ENCODE results near the gene AIFM3. TPM values are rescaled to one million over a fixed set of nuclear protein-coding genes. Genes with fewer than 3 reads are reported as not detected.
"Not testable (repeated sequence)": the region's sequence is repeated elsewhere in the genome, so short reads cannot be mapped to it uniquely, and the experiment has no call there.

The AIFM3 gene
- total and polyA plus RNA-seq, 2 of the 4 experiments (the other 2 are of a cell fraction): 0.09 to 0.18 TPM

DNA sequence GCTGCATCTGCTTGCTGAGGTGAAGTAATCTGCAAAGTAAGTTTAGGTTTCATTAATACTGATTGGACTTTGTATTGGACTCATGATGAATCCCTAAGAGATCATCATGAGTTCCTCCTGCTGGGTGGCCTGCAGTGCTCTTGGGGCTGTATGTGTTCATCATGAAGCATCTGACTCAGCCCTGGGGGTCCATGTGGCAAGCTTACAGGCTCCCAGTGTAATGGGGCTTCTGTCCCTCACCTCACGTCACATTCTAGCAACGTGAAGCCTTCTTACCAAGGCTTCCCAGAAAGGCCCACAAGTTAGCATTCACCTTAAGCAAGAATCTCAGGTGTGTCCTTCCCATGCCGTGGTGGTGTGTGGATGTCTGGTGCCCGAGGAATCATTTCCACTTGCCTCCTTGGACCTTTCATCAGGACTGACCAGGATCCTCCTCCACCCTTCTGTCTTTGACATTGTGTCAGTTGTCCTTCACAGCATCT, 26.1 kb upstream of the AIFM3 start:
- BruUV-seq (replicated peaks): no TSS peak
- H3K4me2 ChIP-seq (ENCODE audit: low read depth, low read length): no peak overlapping the region

DNA sequence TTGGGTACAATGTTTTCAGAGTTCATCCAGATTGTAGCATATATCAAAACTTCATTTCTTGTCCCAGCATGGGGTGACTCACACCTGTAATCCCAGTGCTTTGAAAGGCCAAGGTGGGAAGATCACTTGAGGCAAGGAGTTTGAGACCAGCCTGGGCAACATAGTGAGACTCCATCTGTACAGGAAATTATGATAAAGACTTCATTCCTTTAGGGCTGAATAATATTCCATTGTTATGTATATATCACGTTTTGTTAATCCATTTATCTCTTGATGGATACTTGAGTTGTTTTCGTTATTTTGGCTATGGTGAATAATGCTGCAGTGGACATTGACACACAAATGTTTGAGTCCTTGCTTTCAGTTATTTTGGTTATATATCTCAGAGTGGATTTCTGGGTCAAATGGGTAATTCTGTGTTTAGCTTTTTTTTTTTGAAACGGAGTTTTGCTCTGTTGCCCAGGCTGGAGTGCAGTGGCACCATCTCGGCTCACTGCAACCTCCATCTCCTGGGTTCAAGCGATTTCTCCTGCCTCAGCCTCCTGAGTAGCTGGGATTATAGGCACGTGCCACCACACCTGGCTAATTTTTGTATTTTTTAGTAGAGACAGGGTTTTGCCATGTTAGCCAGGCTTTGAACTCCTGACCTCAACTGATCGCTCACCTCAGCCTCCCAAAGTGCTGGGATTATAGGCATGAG, 24.7 kb upstream of the AIFM3 start:
- H3K18ac ChIP-seq (ENCODE audit: low read depth, low read length); H4K5ac ChIP-seq (ENCODE audit: low read depth, low read length); H3K36me3 ChIP-seq (ENCODE audit: control insufficient read depth, insufficient read depth, low read length); DNase-seq; dilution Hi-C loops (cut with HindIII; ENCODE audit: low sequenced_read_pairs, unreplicated experiment); POLR2A ChIA-PET (ENCODE audit: unreplicated experiment); H3K4ac ChIP-seq (ENCODE audit: low read depth, low read length); H3K14ac ChIP-seq (replicated peaks; ENCODE audit: low read depth, low read length); H3K56ac ChIP-seq (ENCODE audit: extremely low read depth, insufficient read depth, low read length); H2AFZ ChIP-seq (replicated peaks; ENCODE audit: low read length, poor library complexity); H2AK5ac ChIP-seq (ENCODE audit: low read depth, low read length); H2BK15ac ChIP-seq (ENCODE audit: low read depth, low read length); H2AK9ac ChIP-seq (replicated peaks; ENCODE audit: low read depth, low read length, poor library complexity); H4K91ac ChIP-seq (ENCODE audit: insufficient read depth, low read depth, low read length); H4K8ac ChIP-seq (ENCODE audit: low read depth in 2 of 2, low read length in 2 of 2); in situ Hi-C loops (cut with MboI; ENCODE audit: low sequenced_read_pairs); H3K4me3 ChIP-seq (ENCODE audit: insufficient read depth, low read depth, low read length); H2BK120ac ChIP-seq (ENCODE audit: low read depth, low read length); H2BK5ac ChIP-seq (ENCODE audit: low read depth, low read length, poor library complexity, severe bottlenecking); H2BK20ac ChIP-seq (ENCODE audit: low read depth, low read length); H3K23ac ChIP-seq (ENCODE audit: low read depth, low read length); intact Hi-C loops (cut with micrococcal nuclease); H3K9ac ChIP-seq (ENCODE audit: low read depth, low read length); ATAC-seq (ENCODE audit: low read depth); BruUV-seq (replicated peaks); H3K9me3 ChIP-seq (ENCODE audit: control insufficient read depth, insufficient read depth, low read length); H3K27me3 ChIP-seq (ENCODE audit: control insufficient read depth, insufficient read depth, low read length); H3K4me2 ChIP-seq (ENCODE audit: low read depth, low read length); H3K27ac ChIP-seq (ENCODE audit: insufficient read depth, low read length): not testable (repeated sequence)
- Histone ChIP-seq H4K20me1 (ENCODE audit: insufficient read depth, low read length) (peaks cover 96% of the 10 kb centered on the region), H3K9me1 (ENCODE audit: insufficient read depth, low read length) (peaks cover 26% of the 10 kb centered on the region), H3K79me1 (ENCODE audit: low read depth in 1 of 2, low read length in 2 of 2) (peaks cover 9 to 77% of the 10 kb centered on the region in 2 experiments), H3K4me1 (ENCODE audit: control insufficient read depth, insufficient read depth, low read length) (peaks cover 11% of the 10 kb centered on the region)
- WGBS, 2 experiments (ENCODE audit: extremely low coverage in 2 of 2, insufficient read length in 1 of 2): no CpG with 5 or more reads among the region's 7 CpGs
- CTCF ChIA-PET: interaction anchor here (0.8 kb wide), 1 partner anchor 13 kb away, joined by 3 read pairs; no protein-coding TSS in a partner anchor

More for the DNA sequence above, 26.1 kb upstream of the AIFM3 start:
- Histone ChIP-seq H3K4me1 (ENCODE audit: control insufficient read depth, insufficient read depth, low read length) (peaks cover 11% of the 10 kb centered on the region), H4K20me1 (ENCODE audit: insufficient read depth, low read length) (peaks cover 96% of the 10 kb centered on the region), H4K5ac (ENCODE audit: low read depth, low read length) (no peak overlapping the region), H2AFZ (replicated peaks; ENCODE audit: low read length, poor library complexity) (no peak overlapping the region), H3K27ac (ENCODE audit: insufficient read depth, low read length) (no peak overlapping the region), H4K8ac (ENCODE audit: low read depth in 2 of 2, low read length in 2 of 2) (no peak overlapping the region), H4K91ac (ENCODE audit: insufficient read depth, low read depth, low read length) (no peak overlapping the region), H3K79me1 (ENCODE audit: low read depth in 1 of 2, low read length in 2 of 2) (peaks cover 7 to 72% of the 10 kb centered on the region in 2 experiments), H2AK5ac (ENCODE audit: low read depth, low read length) (no peak overlapping the region), H3K27me3 (ENCODE audit: control insufficient read depth, insufficient read depth, low read length) (no peaks in the 10 kb centered on the region), H2BK15ac (ENCODE audit: low read depth, low read length) (no peak overlapping the region), H3K4me3 (ENCODE audit: insufficient read depth, low read depth, low read length) (no peak overlapping the region), H3K23ac (ENCODE audit: low read depth, low read length) (no peak overlapping the region), H3K9me1 (ENCODE audit: insufficient read depth, low read length) (peaks cover 18% of the 10 kb centered on the region), H2BK20ac (ENCODE audit: low read depth, low read length) (no peak overlapping the region), H3K14ac (replicated peaks; ENCODE audit: low read depth, low read length) (no peak overlapping the region), H2BK5ac (ENCODE audit: low read depth, low read length, poor library complexity, severe bottlenecking) (no peak overlapping the region), H3K36me3 (ENCODE audit: control insufficient read depth, insufficient read depth, low read length) (peaks cover 19% of the 10 kb centered on the region), H3K9me3 (ENCODE audit: control insufficient read depth, insufficient read depth, low read length) (no peaks in the 10 kb centered on the region), H3K9ac (ENCODE audit: low read depth, low read length) (no peak overlapping the region), H2AK9ac (replicated peaks; ENCODE audit: low read depth, low read length, poor library complexity) (no peak overlapping the region), H3K56ac (ENCODE audit: extremely low read depth, insufficient read depth, low read length) (no peak overlapping the region), H3K4ac (ENCODE audit: low read depth, low read length) (no peak overlapping the region), H2BK120ac (ENCODE audit: low read depth, low read length) (no peak overlapping the region), H3K18ac (ENCODE audit: low read depth, low read length) (no peak overlapping the region)
- DNase-seq (no peak), ATAC-seq (ENCODE audit: low read depth) (no peak)
- POLR2A ChIA-PET (ENCODE audit: unreplicated experiment): no interaction called here
- in situ Hi-C loops (cut with MboI; ENCODE audit: low sequenced_read_pairs) (no loop called here), dilution Hi-C loops (cut with HindIII; ENCODE audit: low sequenced_read_pairs, unreplicated experiment) (no loop called here), intact Hi-C loops (cut with micrococcal nuclease) (no loop called here)
- CTCF ChIA-PET: no interaction called here
- TF ChIP-seq BHLHE40 (IDR thresholded peaks at IDR 0.05; ENCODE audit: low read depth, low read length) (no peak), RFX5 (IDR thresholded peaks at IDR 0.05; ENCODE audit: low read depth, low read length) (no peak), RAD21 (IDR thresholded peaks at IDR 0.05; ENCODE audit: low read length) (no peak), FOS (IDR thresholded peaks at IDR 0.05; ENCODE audit: low read depth, low read length) (no peak), NFE2L2 (IDR thresholded peaks at IDR 0.05; ENCODE audit: low read depth, low read length) (no peak), MAFK (IDR thresholded peaks at IDR 0.05; ENCODE audit: low read depth, low read length) (no peak), MXI1 (IDR thresholded peaks at IDR 0.05; ENCODE audit: borderline replicate concordance, low read depth, low read length) (no peak), RCOR1 (IDR thresholded peaks at IDR 0.05; ENCODE audit: insufficient replicate concordance, low read length) (no peak), ELK1 (IDR thresholded peaks at IDR 0.05; ENCODE audit: borderline replicate concordance, low read depth, low read length) (no peak), SMC3 (IDR thresholded peaks at IDR 0.05; ENCODE audit: low read depth, low read length) (no peak), POLR2A (IDR thresholded peaks at IDR 0.05; ENCODE audit: low read depth, low read length) (no peak)
- WGBS, 2 experiments (ENCODE audit: extremely low coverage in 2 of 2, insufficient read length in 1 of 2): no CpG with 5 or more reads among the region's 4 CpGs

Measured in IMR-90 (cell line).